Measurements from ENCODE around the gene COLGALT1.

DNA sequence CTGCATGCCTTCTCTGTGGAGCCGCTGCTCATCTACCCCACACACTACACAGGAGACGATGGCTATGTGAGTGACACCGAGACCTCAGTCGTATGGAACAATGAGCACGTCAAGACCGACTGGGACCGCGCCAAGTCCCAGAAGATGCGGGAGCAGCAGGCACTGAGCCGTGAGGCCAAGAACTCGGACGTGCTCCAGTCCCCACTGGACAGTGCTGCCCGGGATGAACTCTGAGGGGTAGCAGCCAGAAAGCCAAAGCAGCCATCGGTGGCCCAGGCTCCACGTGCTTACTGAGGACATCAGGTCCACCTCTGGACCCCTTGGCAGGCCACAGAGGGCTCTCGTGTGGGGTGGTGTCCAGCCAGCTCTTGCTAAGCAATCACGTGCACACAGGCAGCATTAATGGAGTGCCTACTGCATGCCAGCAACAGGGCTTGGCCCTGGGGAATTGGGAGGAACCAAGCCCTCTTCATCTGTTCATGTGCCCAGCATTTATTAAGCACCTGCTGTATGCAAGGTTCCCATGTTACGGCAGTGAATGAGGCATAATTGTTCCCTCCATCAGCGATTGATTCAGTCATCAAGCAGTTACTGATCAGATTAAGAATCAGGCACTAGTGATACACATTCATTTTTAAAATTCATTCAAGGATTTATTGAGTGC, 25.9 kb downstream of the COLGALT1 start:
- TF ChIP-seq ZSCAN18 (tag by site-specific recombination; IDR thresholded peaks at IDR 0.05) (no peak), CTCF (tag by site-specific recombination; IDR thresholded peaks at IDR 0.05) (no peak), KLF9 (tag by site-specific recombination; IDR thresholded peaks at IDR 0.05; ENCODE audit: low read depth) (no peak), ZNF132 (tag by site-specific recombination; IDR thresholded peaks at IDR 0.05; ENCODE audit: borderline replicate concordance) (no peak), ZNF391 (tag by site-specific recombination; IDR thresholded peaks at IDR 0.05; ENCODE audit: borderline replicate concordance, low read depth) (no peak), ZNF184 (tag by site-specific recombination; IDR thresholded peaks at IDR 0.05) (no peak), ZNF155 (tag by site-specific recombination; IDR thresholded peaks at IDR 0.05) (no peak), ZNF214 (tag by site-specific recombination; IDR thresholded peaks at IDR 0.05; ENCODE audit: borderline replicate concordance) (no peak), GLI4 (tag by site-specific recombination; IDR thresholded peaks at IDR 0.05) (no peak)
